SH-SY5Y (cell line): ENCODE data around the gene SLC16A9.

Source experiments
- GATA2 ChIP-seq: IDR thresholded peaks from 2 replicates; pipeline ENCODE4 v1.6.1; 2011; ENCODE audit warnings: mild to moderate bottlenecking, low read depth, low read length
- GATA3 ChIP-seq: IDR thresholded peaks from 2 replicates; pipeline ENCODE4 v1.6.1; 2011; ENCODE audit warnings: low read depth, mild to moderate bottlenecking, low read length, moderate library complexity

DNA sequence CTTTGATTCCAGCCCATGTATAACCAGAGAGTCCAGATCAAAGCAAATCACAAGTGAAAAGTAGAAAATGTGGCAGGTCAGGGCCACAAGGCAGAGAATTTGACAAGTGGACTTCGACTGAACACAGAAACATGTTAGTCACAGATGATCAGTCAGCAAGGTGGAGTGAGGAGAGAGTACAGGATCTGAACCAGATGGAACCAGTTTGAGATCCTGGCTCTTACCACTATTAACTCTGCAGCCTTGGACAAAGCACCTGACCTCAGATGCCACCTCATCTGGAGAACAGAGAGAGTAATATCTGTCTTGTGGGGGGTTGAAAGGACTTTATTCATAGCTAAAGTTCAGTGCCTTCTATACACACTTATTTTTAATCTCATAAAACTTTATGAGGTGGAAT, 39.2 kb upstream of the SLC16A9 start:
- TF ChIP-seq GATA3 (no peak), GATA2 (no peak)
